HEK293 (cell line): ENCODE measurements around the gene ABCC10.

Experiments
- CTCF ChIP-seq: fragments of 450-650 bp; formaldehyde crosslinking; IDR thresholded peaks from 2 replicates; pipeline ENCODE4 v1.5.1; 2016; ENCODE audit warnings: missing biosample characterization, missing genetic modification characterization
- SP2 ChIP-seq: fragments of 450-650 bp; formaldehyde crosslinking; IDR thresholded peaks from 2 replicates; pipeline ENCODE4 v1.5.1; 2016; ENCODE audit warnings: missing biosample characterization, missing genetic modification characterization
- ZBTB7A ChIP-seq: fragments of 450-650 bp; formaldehyde crosslinking; IDR thresholded peaks from 2 replicates; pipeline ENCODE4 v1.5.1; 2016; ENCODE audit warnings: low read depth, missing biosample characterization, missing genetic modification characterization
- ZNF24 ChIP-seq: fragments of 450-650 bp; formaldehyde crosslinking; IDR thresholded peaks from 2 replicates; pipeline ENCODE4 v1.5.1; 2016; ENCODE audit warnings: missing biosample characterization, missing genetic modification characterization
- ZNF366 ChIP-seq: fragments of 450-650 bp; formaldehyde crosslinking; conservative IDR thresholded peaks from 2 replicates; pipeline ENCODE4 v1.5.1; 2016; ENCODE audit warnings: missing biosample characterization, missing genetic modification characterization
- ZNF426 ChIP-seq: fragments of 450-650 bp; formaldehyde crosslinking; IDR thresholded peaks from 2 replicates; pipeline ENCODE4 v1.5.1; 2017; ENCODE audit warnings: missing biosample characterization, missing genetic modification characterization, mild to moderate bottlenecking, inconsistent platforms, moderate library complexity
- ZNF600 ChIP-seq: fragments of 450-650 bp; formaldehyde crosslinking; IDR thresholded peaks from 2 replicates; pipeline ENCODE4 v1.5.1; 2016; ENCODE audit warnings: missing biosample characterization, missing genetic modification characterization

GRCh38 chr6:43469947-43470346 lies 42.6 kb downstream of the ABCC10 start:
- TF ChIP-seq SP2 (tag by site-specific recombination): no peak
- no peak for TF ChIP-seq ZBTB7A (tag by site-specific recombination)
- TF ChIP-seq ZNF366 (tag by site-specific recombination): no peak
- TF ChIP-seq CTCF (tag by site-specific recombination): no peak
- no peak for TF ChIP-seq ZNF24
- TF ChIP-seq ZNF426: no peak
- no peak for TF ChIP-seq ZNF600
